GM19025 (cell line): ENCODE results near the gene PDILT.

Experiments used
- ATAC-seq: cut with Tn5 transposase; IDR thresholded peaks from one replicate; pipeline ENCODE4 v1.9.1; 2021; ENCODE audit warnings: mild to moderate bottlenecking, low read depth, moderate library complexity; ENCODE audit not compliant: unreplicated experiment

PDILT gene

DNA sequence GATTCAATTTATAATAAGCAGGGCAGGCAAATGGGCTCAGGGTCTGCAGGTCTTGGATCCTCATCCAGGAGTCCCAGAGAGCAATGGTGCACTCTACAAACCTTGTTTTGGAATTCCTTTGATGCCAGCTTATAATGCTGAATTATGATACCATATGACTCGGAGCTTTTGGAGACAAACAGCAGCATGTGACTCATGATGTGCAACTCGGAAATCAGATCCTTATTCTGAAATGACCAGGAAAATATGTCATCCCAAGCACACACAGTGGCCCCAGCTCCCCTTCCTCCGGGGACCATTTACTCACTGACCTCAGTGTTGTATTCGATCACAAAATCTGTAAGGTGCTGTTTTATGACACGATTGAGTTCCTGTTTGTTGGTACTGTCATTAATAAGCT, 31.8 kb downstream of the PDILT start:
- no peak for ATAC-seq

DNA sequence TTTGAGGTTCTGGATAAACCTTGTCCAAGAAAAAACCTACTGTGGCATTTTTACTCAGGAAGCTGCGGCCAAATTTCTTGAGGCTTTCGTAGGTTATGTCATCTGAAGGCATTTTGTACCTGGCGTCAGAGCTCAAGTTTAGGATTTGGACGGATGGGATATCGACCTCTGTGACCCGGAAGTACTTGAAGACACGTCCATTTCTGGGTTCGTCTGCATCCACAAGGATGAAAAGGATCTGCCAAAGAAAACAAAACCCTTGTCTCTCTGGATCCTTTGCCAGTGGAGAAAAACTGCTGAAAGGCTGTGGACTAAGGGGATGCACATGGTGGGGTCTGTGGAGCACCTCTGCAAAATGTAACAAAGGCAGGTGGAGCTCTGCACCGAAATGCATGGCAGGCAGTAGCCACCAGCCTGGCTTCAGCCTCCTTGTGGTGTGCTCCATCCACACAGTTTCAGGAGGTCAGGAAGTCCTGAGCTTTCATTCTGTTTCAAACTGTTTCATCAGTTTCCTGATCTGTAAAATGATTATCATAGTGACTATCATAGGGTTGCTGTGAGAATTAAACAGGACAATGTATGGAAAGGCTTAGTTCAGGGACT, 35.0 kb downstream of the PDILT start:
- ATAC-seq, result no peak

DNA sequence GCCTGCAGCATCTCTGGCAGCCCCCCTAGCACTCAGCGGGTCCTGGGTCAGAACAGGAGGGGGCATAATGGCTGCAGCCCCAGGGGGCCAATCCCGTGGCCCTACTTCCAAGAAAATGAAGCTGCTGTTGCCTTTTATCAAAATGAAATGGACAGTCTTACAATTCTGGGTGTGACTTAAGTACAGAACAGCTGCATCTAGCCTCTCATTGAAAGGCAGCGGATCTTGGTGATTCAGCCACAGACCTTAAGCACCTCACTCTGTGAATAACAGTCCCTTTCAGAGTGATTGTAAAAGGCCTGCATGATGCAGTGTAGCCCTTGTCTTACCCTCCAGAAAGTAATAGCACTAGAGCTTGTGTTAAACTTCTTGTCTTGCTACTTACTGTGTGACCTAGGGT, 40.5 kb downstream of the PDILT start:
- ATAC-seq, result no peak

DNA sequence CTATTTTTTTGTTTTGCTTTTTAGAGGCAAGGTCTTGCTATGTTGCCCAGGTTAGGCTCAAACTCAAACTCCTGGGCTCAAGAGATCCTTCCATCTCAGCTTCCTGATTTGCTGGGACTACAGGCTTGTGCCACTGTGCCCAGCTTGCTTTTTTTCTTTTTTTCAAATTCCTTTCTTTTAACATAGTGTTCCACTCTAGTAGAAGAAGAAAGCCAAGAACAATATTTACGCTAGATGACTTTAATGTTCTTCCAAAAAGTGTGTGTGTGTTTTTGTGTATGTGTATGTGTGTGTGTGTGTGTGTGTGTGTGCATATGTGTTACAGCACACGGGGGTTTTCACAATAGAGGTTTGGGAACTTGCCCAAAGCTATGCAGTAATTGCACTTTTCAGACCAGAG, 41.3 kb downstream of the PDILT start:
- no peak for ATAC-seq

DNA sequence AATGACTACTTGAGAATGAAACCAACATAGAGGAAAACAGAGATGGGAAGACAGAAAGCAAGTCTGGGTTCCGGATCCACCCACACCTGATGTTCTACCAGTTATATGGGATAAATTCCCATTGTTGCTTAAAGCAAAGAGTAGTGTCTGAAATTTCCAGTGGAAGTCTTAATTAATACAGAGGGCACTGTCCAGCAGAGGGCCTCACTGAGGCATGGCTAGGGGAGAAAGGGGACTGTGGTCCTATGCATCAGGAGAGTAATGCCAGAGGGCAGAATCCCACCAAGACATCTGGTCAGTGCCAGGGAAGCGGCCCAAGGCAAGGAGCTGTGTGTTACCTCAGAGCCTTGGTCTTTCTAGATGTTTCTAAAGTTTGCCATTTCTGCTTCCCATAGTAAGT, 44.5 kb downstream of the PDILT start:
- no peak for ATAC-seq

DNA sequence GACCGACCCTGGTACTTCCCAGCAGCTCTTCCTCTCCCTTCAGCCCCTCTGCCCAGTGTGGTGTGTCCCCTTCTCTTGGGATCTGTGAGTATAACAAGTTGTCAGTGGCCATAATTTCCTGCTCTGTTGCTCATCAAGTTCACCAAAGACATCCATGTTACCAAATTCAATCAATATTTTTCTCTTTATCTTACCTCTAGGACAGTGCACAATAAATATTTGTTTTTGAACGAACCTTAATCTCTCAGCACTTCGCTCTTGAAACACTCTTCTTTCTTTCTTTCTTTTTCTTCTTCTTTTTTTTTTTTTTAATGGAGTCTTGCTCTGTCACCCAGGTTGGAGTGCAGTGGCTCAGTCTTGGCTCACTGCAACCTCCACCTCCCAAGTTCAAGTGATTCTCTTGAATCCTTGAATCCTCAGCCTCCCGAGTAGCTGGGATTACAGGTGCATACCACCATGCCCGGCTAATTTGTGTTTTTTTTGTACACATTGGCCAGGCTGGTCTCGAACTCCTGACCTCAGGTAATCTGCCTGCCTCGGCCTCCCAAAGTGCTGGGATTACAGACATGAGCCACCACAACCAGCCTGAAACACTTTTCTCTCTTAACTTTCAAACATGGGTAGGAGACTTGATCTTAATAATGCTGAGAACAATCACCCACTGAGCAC, 49.3 kb downstream of the PDILT start:
- no peak for ATAC-seq

DNA sequence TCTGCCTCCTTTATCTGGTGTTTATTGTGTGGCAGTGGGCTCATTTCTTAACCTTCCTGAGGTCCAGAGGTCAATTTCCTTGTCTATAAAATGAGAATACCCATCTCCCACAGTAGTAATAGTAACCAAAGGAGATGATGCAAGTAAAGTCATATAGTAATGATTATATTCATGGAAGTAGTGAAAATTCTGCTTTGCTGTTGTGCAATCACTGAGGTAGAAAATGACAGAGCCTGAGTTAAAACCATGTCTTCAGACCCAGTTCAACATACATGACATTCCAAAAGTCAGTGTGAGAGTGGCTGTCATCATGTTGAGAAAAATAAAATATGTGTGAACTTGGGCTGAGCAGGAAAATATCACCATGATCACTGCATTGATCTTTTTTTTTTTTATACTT, 51.2 kb downstream of the PDILT start:
- ATAC-seq, result no peak

DNA sequence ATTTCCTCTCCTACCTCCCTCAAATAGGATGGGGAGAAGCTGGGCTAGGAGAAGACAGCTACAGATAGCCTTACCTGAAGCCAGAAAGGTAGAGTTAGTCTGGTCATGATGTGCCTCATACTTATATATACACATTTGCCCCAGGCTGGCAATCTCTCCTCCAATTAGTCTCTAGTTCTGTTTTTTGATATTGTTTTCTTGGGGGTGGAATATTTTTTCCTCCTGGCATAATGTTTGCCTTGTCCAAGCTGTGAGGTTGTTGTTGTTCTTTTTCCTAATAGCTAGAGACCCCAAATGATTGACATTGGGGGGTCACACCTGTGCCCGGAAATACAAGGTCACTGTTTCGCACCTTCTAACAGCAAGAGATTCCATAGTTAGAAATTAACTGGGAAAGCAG, 51.9 kb downstream of the PDILT start, which contains the start of gene UMOD:
Gene UMOD, minus strand, starts transcription at position 101 of the 400 bp plus-strand sequence. CDS start 1,978 bp downstream, outside the sequence.
- no peak for ATAC-seq

DNA sequence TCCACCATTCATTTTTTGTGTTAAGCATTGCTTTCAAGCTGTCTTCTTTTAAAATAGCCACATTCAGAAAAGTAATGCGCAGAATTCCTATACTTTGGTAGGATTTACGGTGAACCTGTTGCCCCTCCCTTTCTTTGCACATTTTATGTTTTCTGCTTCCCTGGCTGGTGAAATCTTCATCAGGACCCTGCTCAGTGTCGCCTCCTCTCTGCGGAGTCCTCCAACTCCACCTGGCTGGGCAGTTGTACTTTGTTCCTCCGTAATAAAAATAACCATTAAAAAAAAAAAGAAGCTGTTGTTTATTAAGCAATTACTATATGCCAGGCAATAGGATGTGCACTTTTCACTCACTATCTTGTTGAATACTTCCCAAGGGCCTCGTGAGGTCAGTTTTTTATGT, 54.9 kb downstream of the PDILT start:
- ATAC-seq, result no peak

DNA sequence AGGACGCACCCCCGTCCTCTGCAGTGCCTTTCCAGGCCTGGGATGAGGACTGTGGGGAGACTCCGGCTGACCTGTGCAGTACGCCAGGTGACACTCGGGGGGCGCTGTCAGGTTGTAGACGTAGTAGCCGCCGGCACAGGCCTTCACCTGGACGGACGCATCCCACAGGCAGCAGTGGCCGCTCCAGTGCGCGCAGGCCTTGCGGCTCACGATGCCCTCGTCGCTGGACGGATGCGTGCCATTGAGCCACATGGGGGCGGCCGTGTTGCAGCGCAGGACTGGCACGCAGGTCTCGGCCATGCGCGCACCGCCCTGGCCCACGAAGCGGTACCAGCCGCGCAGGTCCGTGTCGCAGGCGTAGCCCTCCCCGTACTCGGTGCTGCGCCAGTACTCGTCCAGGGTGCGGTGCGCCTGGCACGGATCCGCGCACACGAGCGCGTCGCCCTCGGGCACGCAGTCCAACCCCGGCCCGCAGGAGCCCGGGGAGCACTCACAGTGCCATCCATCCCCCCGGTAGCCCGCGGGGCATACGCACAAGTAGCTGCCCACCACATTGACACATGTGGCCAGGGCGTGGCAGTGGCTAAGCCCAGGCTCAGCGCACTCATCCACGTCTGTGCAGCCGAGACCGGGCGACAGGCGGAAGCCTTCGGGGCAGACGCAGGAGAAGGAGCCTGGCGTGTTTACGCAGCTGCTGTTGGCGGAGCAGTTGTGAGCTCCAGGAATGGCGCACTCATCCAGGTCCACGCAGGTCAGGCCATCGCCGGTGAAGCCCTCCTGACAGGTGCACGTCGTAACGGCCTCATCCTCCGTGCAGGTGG, 56.0 kb downstream of the PDILT start:
- ATAC-seq, result no peak

DNA sequence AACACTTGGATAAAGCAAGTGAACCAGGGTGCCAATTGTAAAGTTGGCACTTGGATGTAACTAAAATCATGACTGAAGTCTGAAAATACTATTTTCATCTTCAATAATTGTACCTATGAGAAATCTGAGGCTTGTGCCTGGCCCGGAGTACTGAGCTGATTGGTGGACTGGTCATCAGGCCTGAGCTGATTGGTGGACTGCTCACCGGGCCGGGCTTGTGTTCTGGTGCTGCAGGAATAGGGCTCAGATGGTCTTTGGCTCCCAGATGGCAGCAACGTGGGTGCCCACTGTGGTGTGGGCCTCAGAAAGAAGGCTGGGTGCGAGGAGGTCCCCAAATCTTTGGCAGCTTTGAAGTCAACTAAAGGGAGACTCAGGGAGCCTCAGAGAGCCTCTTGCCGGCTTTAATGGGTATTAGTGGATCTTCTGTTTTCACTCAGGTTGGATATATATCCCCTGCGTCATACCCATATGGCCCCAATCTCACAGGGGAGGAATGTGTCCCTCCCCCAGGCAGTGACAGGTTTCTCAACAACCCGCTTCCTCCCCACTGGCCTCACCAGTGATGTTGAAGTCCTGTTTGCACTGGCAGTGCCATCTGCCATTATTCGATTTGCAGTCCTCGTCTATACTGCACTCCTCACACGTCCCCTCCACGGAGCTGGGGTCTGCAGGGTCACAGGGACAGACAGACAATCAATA, 56.7 kb downstream of the PDILT start:
- ATAC-seq, result no peak

DNA sequence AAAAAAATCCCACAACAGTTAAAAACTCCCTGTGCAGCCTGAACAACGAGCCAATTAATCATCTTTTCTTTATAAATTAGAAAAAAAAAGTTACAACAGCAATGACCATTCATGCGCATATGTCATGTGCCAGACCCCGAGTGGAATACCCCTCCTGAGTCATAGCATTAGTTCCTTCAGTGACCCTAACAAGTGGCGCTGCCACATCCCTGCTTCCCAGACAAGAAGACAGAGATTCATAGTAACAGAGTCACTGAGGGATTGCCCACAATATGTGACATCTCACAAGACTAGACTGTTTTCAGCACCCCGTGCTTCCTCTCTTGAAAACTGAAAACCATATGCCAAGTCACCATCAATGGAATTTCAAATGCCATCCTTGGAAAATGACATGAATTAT, 59.9 kb downstream of the PDILT start:
- ATAC-seq, result no peak

DNA sequence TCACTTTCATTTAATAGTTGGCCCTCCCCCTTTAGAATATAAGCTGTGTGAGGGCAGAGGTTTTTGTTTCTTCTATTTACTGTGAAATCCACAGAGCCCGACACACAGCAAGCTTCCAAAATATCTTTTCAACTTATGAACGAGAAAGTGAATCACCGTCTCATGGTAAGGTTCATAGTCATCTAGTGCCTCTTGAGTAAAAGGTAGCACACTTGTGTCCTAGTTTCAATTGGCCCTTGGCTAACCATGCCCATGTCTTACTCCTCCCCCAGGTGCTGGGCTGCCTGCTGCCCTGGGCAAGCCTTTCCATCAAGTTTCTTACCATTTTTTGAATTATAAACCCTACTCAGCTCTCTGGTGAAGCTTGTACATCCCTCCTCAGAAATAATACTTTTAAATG, 64.8 kb downstream of the PDILT start:
- ATAC-seq, result no peak

DNA sequence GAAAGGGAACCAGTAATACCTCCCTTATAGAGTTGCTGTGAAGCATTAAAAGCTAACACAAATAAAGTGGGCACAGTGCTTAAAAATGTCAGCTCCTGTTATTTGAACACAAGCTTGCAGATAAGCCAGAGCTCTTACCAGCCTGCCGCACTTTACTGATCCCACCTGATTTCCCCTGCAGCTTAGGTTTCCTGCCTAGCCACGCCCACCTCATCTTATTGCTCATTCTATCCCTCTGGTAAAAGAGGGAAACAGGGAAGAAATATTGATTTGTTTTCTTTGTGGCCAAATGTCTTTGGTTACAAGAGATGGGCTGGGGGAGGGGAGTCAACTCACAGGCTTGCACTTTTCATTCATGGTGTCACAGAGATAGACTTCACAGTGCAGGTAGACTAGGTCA, 67.6 kb downstream of the PDILT start:
- ATAC-seq, result no peak

DNA sequence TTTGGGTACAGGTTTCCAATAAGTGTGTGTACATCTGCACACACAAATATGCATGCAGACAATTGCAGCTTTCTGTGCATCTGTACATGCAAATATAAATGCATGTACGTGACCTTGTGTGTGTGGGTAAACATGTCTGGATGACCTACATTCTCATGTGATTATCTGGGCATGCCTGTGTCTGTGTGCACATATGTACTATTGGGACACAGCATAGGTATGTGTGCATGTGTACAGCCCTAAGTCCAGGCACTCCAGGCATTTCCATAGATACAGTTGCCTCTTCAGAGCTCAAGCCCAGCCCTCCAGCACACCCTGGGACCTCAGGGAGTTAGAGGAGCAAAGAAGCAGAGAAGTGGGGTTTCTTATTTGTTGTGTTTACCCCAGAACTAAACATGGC, 70.1 kb downstream of the PDILT start:
- no peak for ATAC-seq

DNA sequence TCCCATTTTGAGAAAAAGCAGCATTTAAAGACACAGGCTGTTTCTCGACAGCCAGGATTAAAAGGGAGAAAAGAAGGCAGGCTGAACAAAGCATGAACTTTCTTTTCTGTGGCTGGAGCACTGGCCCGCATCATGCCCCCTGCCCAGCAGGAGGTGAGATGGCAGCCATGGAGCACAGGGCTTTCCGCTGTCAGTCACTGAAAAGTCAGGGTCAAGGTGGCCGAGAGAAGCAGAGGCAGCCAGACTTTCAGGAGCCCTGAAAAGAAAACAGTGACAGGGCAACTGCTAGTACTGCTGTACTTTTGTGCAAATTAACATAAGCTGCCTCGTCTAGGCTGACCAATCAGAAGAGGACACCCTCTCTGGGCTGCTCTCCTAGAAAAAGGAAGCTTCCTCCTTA, 71.4 kb downstream of the PDILT start:
- no peak for ATAC-seq

DNA sequence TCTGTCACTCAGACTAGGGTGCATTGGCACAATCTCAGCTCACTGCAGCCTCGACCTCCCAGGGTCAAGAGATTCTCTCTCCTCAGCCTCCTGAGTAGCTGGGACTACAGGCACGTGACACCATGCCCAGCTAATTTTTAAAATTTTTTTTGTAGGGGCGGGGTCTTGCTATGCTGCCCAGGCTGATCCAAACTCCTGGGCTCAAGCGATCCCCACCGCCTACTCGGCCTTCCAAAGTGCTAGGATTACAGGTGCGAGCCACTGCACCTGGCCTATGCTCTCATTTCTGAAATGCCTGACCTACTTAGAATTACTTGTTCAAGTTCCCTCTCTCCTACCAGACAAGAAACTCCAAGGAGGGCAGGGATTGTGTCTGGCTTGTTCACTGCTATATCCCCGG, 72.1 kb downstream of the PDILT start:
- no peak for ATAC-seq

DNA sequence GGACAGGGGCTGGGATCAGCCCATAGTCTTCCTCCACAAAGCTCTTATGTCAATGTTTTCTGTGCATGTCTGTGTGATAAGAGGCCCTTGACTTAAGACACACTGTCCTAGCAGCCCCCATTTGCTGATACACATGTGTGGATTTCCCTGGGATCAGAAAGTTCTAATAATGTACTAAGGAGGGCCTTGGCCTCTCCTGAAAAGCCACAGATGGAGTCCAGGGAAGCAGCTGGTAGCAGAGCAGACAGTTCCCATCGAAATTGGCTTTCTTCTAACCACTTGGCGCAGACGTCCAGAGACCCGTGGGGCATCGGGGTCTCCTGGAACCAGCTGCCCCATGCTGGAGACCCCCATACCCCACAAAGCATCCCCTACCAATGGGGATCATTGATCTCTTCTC, 72.9 kb downstream of the PDILT start:
- no peak for ATAC-seq

DNA sequence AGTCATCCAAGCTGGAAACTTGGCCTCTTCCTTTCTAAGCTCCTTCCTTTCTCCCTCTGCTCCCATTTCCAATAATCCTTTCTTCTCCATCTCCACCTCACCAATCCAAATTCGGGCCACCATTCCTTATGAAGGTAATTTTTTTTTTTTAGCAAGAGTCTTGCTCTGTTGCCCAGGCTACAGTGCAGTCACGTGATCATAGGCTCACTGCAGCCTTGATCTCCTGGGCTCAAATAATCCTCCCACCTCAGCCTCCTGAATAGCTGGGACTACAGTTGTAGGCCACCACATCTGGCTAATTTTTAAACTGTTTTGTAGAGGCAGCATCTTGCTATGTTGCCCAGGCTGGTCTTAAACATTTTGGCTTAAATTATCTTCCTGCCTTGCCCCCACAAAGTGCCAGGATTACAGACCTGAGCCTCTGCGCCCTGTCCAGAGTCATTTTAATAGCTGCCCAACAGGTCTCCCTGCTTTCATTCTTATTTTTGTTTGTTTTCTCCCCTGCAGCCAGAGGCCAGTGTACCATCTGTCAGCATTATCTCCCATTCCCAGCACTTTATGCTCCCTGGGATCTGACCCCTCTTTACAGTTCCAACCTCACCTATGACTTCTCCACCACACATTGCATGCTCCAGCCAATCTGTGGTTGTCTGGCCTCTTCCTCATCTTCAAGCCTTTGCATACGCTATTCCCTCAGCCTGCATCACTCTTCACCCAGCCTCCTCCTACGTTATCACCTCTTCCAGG, 75.0 kb downstream of the PDILT start:
- ATAC-seq, result no peak

DNA sequence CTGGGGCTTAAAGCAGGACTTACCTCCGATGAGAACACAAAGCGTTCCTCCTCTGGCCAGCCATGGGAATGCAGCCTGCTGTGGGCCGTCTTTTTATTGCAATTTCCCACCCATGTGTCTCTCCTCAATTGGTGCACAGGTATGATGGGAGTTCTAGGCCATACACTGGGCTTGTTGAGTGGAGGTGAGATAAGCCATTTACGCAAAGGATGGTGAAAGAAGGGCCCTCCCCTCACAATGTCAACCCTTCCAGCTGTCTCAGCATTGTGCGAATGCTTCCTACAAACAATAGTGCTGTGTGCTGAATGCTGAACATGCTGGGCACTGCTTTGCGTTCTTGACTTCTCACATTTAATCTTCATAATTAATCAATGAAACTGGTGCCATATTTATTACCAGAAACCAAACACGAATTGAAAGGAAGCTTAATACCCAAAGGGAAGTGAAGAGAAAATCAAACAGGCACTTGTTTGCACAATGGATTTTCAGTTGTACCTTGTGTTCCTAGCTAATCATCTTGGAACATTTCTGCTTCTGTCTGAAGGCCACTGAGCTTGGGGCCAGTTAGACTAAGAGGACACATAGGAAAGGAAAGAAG, 77.0 kb downstream of the PDILT start, which contains the start of gene GP2:
Gene GP2, minus strand, starts transcription at position 70 of the 598 bp plus-strand sequence. CDS start 1,082 bp downstream, outside the sequence.
- no peak for ATAC-seq
